HepG2 (cell line): ENCODE measurements around the gene SCFD2. TPM values are rescaled to one million over a fixed set of nuclear protein-coding genes. Genes with fewer than 3 reads are reported as not detected.

Experiments used
- ASH2L ChIP-seq: fragments of 300-600, 200-600 bp; sonication (generic); IDR thresholded peaks from 2 replicates; pipeline ENCODE4 v1.7.0; 2017; ENCODE audit warnings: low read depth, mild to moderate bottlenecking, moderate library complexity, mixed read lengths, low read length; ENCODE audit not compliant: insufficient read length
- CEBPG ChIP-seq: IDR thresholded peaks from 2 replicates; pipeline ENCODE4 v1.6.1; 2016
- KAT7 ChIP-seq: IDR thresholded peaks from 2 replicates; pipeline ENCODE4 v1.6.1; 2018; ENCODE audit warnings: borderline replicate concordance, missing compliant biosample characterization
- KDM4B ChIP-seq: sonication (generic); formaldehyde crosslinking; IDR thresholded peaks from 2 replicates; pipeline ENCODE4 v1.4.0; 2020; ENCODE audit warnings: missing genetic modification reagents
- NCOA2 ChIP-seq: sonication (generic); formaldehyde crosslinking; IDR thresholded peaks from 2 replicates; pipeline ENCODE4 v1.8.0; 2022; ENCODE audit warnings: inconsistent platforms
- NFYB ChIP-seq: sonication (generic); formaldehyde crosslinking; IDR thresholded peaks from 2 replicates; pipeline ENCODE4 v1.4.0; 2020; ENCODE audit warnings: missing genetic modification reagents
- NR1H2 ChIP-seq: sonication (generic); formaldehyde crosslinking; IDR thresholded peaks from 2 replicates; pipeline ENCODE4 v1.8.1; 2022; ENCODE audit warnings: low read depth, missing genetic modification reagents, borderline replicate concordance
- RFXAP ChIP-seq: sonication (generic); formaldehyde crosslinking; IDR thresholded peaks from 2 replicates; pipeline ENCODE4 v1.4.0; 2020; ENCODE audit warnings: missing genetic modification reagents, borderline replicate concordance
- SMAD1 ChIP-seq: sonication (generic); formaldehyde crosslinking; IDR thresholded peaks from 2 replicates; pipeline ENCODE4 v1.4.0; 2020; ENCODE audit warnings: missing genetic modification reagents, low read depth, mild to moderate bottlenecking, borderline replicate concordance
- TAF1 ChIP-seq: sonication (generic); formaldehyde crosslinking; IDR thresholded peaks from 2 replicates; pipeline ENCODE4 v1.4.0; 2020; ENCODE audit warnings: missing genetic modification reagents
- TCF7L2 ChIP-seq: IDR thresholded peaks from 2 replicates; pipeline ENCODE4 v1.6.1; 2011; ENCODE audit warnings: mild to moderate bottlenecking, low read depth, low read length, moderate library complexity
- TOE1 ChIP-seq: sonication (generic); formaldehyde crosslinking; IDR thresholded peaks from 2 replicates; pipeline ENCODE4 v1.4.0; 2020; ENCODE audit warnings: mild to moderate bottlenecking, missing genetic modification reagents
- TOPORS ChIP-seq: sonication (generic); formaldehyde crosslinking; IDR thresholded peaks from 2 replicates; pipeline ENCODE4 v1.8.0; 2023; ENCODE audit warnings: mild to moderate bottlenecking, missing genetic modification reagents
- ZFP36L1 ChIP-seq: sonication (generic); formaldehyde crosslinking; IDR thresholded peaks from 2 replicates; pipeline ENCODE4 v1.8.0; 2022; ENCODE audit warnings: mild to moderate bottlenecking, missing genetic modification reagents, moderate library complexity
- ZFP90 ChIP-seq: sonication (generic); formaldehyde crosslinking; IDR thresholded peaks from 2 replicates; pipeline ENCODE4 v1.8.0; 2022; ENCODE audit warnings: missing genetic modification reagents, mild to moderate bottlenecking, inconsistent platforms, borderline replicate concordance
- ZNF224 ChIP-seq: sonication (generic); formaldehyde crosslinking; IDR thresholded peaks from 2 replicates; pipeline ENCODE4 v1.5.0; 2020; ENCODE audit warnings: mild to moderate bottlenecking, missing genetic modification reagents
- ZNF264 ChIP-seq: sonication (generic); formaldehyde crosslinking; IDR thresholded peaks from 2 replicates; pipeline ENCODE4 v1.4.0; 2020; ENCODE audit warnings: missing genetic modification reagents
- ZNF275 ChIP-seq: sonication (generic); formaldehyde crosslinking; IDR thresholded peaks from 2 replicates; pipeline ENCODE4 v1.8.0; 2022; ENCODE audit warnings: missing genetic modification reagents, mild to moderate bottlenecking, inconsistent platforms, borderline replicate concordance
- ZNF546 ChIP-seq: sonication (generic); formaldehyde crosslinking; conservative IDR thresholded peaks from 2 replicates; pipeline ENCODE4 v1.8.1; 2023; ENCODE audit warnings: mild to moderate bottlenecking, missing genetic modification reagents
- ZNF570 ChIP-seq: sonication (generic); formaldehyde crosslinking; IDR thresholded peaks from 2 replicates; pipeline ENCODE4 v1.4.0; 2020; ENCODE audit warnings: mild to moderate bottlenecking, missing genetic modification reagents, borderline replicate concordance
- ZNF691 ChIP-seq: sonication (generic); formaldehyde crosslinking; IDR thresholded peaks from 2 replicates; pipeline ENCODE4 v1.4.0; 2020; ENCODE audit warnings: missing genetic modification reagents, low read depth, mild to moderate bottlenecking, borderline replicate concordance
- ZNF724P ChIP-seq: sonication (generic); formaldehyde crosslinking; IDR thresholded peaks from 2 replicates; pipeline ENCODE4 v1.8.0; 2022; ENCODE audit warnings: missing genetic modification reagents, borderline replicate concordance
- polyA plus RNA-seq, 8 experiments: library from polyadenylated mRNA; depleted of rRNA in 3 of 8; stranded (reverse) in 7 of 8; unstranded in 1 of 8; fragments of >200 nt; fragmentation: Illumina TruSeq in 4 of 8; extraction: Trizol in 4 of 8; gene quantifications; 2 replicates each; pipeline versions ENCODE4 v1.2.1 to v1.2.3, GENCODE V29; 2011 to 2016; ENCODE audit warnings: low read depth in 4 of 8, missing spikeins in 1 of 8, mixed read lengths in 1 of 8; ENCODE audit not compliant: insufficient read depth in 1 of 8
- total RNA-seq, 5 experiments: library from RNA; depleted of rRNA; stranded (reverse); fragments of >200 nt; fragmentation: Illumina TruSeq; extraction: Trizol; gene quantifications; 2 replicates each; pipeline ENCODE4 v1.2.3, GENCODE V29; 2016; ENCODE audit warnings: low read depth in 1 of 5
- TF ChIP-seq, protein P1 (sequence below): sonication (generic); formaldehyde crosslinking; conservative IDR thresholded peaks from 2 replicates; pipeline ENCODE4 v1.5.0; 2020; ENCODE audit warnings: missing genetic modification reagents
- TF ChIP-seq, protein P2 (sequence below): sonication (generic); formaldehyde crosslinking; IDR thresholded peaks from 2 replicates; pipeline ENCODE4 v1.4.0; 2020; ENCODE audit warnings: mild to moderate bottlenecking, low read depth, missing genetic modification reagents

SCFD2 gene
- total and polyA plus RNA-seq, 2 of the 13 experiments (the other 11 are each of a cell fraction or from before 2014, with no cell fraction given), result 4.6 to 15.6 TPM

- TF ChIP-seq SMAD1 (CRISPR knock-in tag) (no peak), NFYB (CRISPR knock-in tag) (peak; percentile 44), TCF7L2 (no peak), ZNF275 (peak; percentile 92; the same call in 1 of the 2 replicates), ZNF224 (CRISPR knock-in tag) (0 out of 2 replicates have a peak, but pooled peaks have one; percentile 72), TOPORS (peak; percentile 72; the same call in 1 of the 2 replicates), ZFP90 (CRISPR knock-in tag) (peak; percentile 60; the same call in 1 of the 2 replicates), NR1H2 (CRISPR knock-in tag) (no peak), ZNF570 (CRISPR knock-in tag) (0 out of 2 replicates have a peak, but pooled peaks have one; percentile 32), ZFP36L1 (CRISPR knock-in tag) (0 out of 2 replicates have a peak, but pooled peaks have one; percentile 39), KDM4B (CRISPR knock-in tag) (0 out of 2 replicates have a peak, but pooled peaks have one; percentile 36), NCOA2 (CRISPR knock-in tag) (no peak), ZNF724P (peak; percentile 63), TAF1 (CRISPR knock-in tag) (peak; percentile 85), ASH2L (peak; percentile 89), ZNF264 (CRISPR knock-in tag) (peak; percentile 75; the same call in 1 of the 2 replicates), CEBPG (CRISPR knock-in tag) (0 out of 2 replicates have a peak, but pooled peaks have one; percentile 2), ZNF691 (CRISPR knock-in tag) (peak; percentile 84), TOE1 (CRISPR knock-in tag) (peak; percentile 47; the same call in 1 of the 2 replicates), RFXAP (0 out of 2 replicates have a peak, but pooled peaks have one; percentile 38), ZNF546 (peak; percentile 77; the same call in 1 of the 2 replicates), KAT7 (peak; percentile 89; the same call in 1 of the 2 replicates)
- TF ChIP-seq, protein P1, sequence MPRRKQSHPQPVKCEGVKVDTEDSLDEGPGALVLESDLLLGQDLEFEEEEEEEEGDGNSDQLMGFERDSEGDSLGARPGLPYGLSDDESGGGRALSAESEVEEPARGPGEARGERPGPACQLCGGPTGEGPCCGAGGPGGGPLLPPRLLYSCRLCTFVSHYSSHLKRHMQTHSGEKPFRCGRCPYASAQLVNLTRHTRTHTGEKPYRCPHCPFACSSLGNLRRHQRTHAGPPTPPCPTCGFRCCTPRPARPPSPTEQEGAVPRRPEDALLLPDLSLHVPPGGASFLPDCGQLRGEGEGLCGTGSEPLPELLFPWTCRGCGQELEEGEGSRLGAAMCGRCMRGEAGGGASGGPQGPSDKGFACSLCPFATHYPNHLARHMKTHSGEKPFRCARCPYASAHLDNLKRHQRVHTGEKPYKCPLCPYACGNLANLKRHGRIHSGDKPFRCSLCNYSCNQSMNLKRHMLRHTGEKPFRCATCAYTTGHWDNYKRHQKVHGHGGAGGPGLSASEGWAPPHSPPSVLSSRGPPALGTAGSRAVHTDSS (CRISPR knock-in tag), result no peak
- TF ChIP-seq, protein P2, sequence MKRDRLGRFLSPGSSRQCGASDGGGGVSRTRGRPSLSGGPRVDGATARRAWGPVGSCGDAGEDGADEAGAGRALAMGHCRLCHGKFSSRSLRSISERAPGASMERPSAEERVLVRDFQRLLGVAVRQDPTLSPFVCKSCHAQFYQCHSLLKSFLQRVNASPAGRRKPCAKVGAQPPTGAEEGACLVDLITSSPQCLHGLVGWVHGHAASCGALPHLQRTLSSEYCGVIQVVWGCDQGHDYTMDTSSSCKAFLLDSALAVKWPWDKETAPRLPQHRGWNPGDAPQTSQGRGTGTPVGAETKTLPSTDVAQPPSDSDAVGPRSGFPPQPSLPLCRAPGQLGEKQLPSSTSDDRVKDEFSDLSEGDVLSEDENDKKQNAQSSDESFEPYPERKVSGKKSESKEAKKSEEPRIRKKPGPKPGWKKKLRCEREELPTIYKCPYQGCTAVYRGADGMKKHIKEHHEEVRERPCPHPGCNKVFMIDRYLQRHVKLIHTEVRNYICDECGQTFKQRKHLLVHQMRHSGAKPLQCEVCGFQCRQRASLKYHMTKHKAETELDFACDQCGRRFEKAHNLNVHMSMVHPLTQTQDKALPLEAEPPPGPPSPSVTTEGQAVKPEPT (CRISPR knock-in tag), result 0 out of 2 replicates have a peak, but pooled peaks have one; percentile 43
Observed at GRCh38 chr4:53377319-53378170, 11.7 kb upstream of the SCFD2 start, which contains the start of gene FIP1L1 (continued).
